ENCODE results near the gene INSC. TPM values are rescaled to one million over a fixed set of nuclear protein-coding genes. Genes with fewer than 3 reads are reported as not detected.

INSC gene, protein sequence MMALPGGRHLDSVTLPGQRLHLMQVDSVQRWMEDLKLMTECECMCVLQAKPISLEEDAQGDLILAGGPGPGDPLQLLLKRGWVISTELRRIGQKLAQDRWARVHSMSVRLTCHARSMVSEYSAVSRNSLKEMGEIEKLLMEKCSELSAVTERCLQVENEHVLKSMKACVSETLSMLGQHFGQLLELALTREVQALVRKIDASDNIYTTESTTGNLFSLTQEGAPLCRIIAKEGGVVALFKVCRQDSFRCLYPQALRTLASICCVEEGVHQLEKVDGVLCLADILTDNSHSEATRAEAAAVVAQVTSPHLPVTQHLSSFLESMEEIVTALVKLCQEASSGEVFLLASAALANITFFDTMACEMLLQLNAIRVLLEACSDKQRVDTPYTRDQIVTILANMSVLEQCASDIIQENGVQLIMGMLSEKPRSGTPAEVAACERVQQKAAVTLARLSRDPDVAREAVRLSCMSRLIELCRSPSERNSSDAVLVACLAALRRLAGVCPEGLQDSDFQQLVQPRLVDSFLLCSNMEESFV
- total RNA-seq (2022; extraction: Qiagen RNA extraction; ENCODE audit: low read depth) = not detected in 5 replicates

GRCh38 chr11:15114501-15115475 lies at the start of gene INSC:
Gene INSC, plus strand, starts transcription at chr11:15114923. Its CDS starts 34,252 bp downstream, at chr11:15149175.

GRCh38 chr11:15073361-15074205 lies 41.1 kb upstream of the INSC start, which contains the start of gene CALCB:
Gene CALCB, plus strand, starts transcription at chr11:15073593. Its CDS starts 1,126 bp downstream, at chr11:15074719.

Other genes with a start within 250 kb of the INSC start
- 7.6 to 14.0 TPM (median 12.9 TPM) in 5 replicates for gene CYP2R1, start 222.7 kb upstream of the INSC start, total RNA-seq (2022; extraction: Qiagen RNA extraction; ENCODE audit: low read depth)
- 0.07 to 0.19 TPM (median 0.14 TPM) in 3 of 5 replicates, not detected in the others for gene CALCA, start 142.6 kb upstream of the INSC start, total RNA-seq (2022; extraction: Qiagen RNA extraction; ENCODE audit: low read depth)
- 0.14 to 0.28 TPM (median 0.20 TPM) in 3 of 5 replicates, not detected in the others for gene CALCB, start 41.3 kb upstream of the INSC start, total RNA-seq (2022; extraction: Qiagen RNA extraction; ENCODE audit: low read depth)